ENCODE data around the gene IRAK2.
"Not testable (repeated sequence)": the region's sequence is repeated elsewhere in the genome, so short reads cannot be mapped to it uniquely, and the experiment has no call there.

Gene IRAK2

DNA sequence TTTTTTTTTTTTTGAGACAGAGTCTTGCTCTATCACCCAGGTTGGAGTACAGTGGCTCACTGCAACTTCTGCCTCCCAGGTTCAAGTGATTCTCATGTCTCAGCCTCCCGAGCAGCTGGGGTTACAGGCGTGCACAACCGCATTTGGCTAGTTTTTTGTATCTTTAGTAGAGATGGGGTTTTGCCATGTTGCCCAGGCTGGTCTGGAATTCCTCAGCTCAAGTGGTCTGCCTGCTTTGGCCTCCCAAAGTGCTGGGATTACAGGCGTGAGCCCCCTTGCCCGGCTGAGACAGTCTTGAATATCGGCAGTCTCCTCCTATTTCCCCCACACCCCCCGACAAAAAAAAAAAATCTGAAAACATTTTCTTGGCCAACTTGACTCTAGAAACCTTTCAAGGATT lies 102.2 kb downstream of the IRAK2 start:
- H3K4me1 Mint-ChIP-seq = peaks cover 60% of the 10 kb centered on the region
- peak overlapping the region; percentile 68 for H3K27ac Mint-ChIP-seq
- not testable (repeated sequence) for ATAC-seq; DNase-seq (ENCODE audit: low spot score in 2 of 2); H3K9me3 Mint-ChIP-seq
- peak overlapping the region; percentile 12 for H3K4me3 Mint-ChIP-seq
- peaks cover 100% of the 10 kb centered on the region for H3K36me3 Mint-ChIP-seq

DNA sequence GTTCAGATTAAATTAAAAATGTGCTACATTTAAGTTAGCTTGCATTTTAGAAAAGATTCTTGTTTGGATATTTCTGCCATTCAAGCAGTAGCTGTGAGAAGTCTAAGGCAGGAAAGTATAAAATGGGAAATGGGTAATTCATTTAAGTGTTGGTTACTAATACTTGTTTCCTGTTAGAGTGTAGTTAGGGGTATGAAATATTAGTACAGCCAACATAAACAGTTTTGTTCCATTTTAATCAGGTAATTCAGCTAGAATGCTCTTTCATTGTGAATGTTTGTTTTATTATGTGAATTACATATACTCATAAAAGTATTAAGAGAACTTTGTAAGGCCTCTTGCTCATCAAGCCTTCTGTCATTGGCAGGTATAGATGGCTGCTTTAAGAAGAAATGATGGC lies 103.4 kb downstream of the IRAK2 start:
- H3K27ac Mint-ChIP-seq = peak overlapping the region; percentile 56

DNA sequence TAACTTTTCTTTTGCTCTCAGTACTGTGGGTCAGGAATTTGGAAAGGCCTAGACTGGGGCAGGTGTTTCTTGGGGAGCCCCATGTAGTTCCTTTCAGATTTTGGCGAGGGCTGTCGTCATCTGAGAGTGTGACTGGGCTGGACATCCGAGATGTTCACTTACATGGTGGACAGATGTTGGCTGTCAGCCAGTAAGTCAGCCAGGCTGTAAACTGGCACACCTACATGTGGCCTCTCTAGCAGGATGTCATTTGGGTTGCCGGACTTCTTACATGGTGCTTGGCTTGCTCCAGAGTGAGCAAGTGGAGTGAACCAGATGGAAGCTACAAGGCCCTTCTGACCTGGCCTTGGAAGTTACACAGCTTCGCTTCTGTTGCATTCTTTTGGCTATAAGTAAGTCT lies 104.2 kb downstream of the IRAK2 start:
- no peak for DNase-seq (ENCODE audit: low spot score in 2 of 2)
- no peak overlapping the region for H3K4me3 Mint-ChIP-seq
- peaks cover 58% of the 10 kb centered on the region for H3K4me1 Mint-ChIP-seq
- H3K36me3 Mint-ChIP-seq = peaks cover 100% of the 10 kb centered on the region
- ATAC-seq = no peak
- peak overlapping the region; percentile 56 for H3K27ac Mint-ChIP-seq
- H3K9me3 Mint-ChIP-seq = no peaks in the 10 kb centered on the region

More for the DNA sequence above, 103.4 kb downstream of the IRAK2 start:
- Mint-ChIP-seq H3K4me1 (peaks cover 58% of the 10 kb centered on the region), H3K36me3 (peaks cover 100% of the 10 kb centered on the region), H3K9me3 (no peaks in the 10 kb centered on the region), H3K4me3 (no peak overlapping the region)
- DNase-seq (ENCODE audit: low spot score in 2 of 2) (no peak), ATAC-seq (no peak)

DNA sequence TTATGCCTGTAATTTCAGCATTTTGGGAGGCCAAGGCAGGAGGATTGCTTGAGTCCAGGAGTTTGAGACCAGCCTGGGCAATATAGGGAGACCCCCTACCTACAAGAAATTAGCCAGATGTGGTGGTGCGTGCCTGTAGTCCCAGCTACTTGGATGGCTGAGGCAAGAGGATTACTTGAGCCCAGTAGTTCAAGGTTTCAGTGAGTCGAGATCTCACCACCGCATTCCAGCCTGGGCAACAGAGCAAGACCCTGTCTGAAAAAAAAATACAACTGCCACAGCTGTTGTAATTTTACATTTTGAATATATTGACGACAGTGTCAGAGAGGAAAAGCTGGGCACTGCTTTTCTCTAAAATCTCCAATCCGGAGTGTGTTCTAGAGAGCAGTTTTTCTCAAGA lies 104.7 kb downstream of the IRAK2 start:
- Mint-ChIP-seq H3K9me3 (no peaks in the 10 kb centered on the region), H3K4me1 (peaks cover 58% of the 10 kb centered on the region), H3K4me3 (no peak overlapping the region), H3K27ac (peak overlapping the region; percentile 56), H3K36me3 (peaks cover 100% of the 10 kb centered on the region)
- ATAC-seq (no peak), DNase-seq (ENCODE audit: low spot score in 2 of 2) (no peak)

DNA sequence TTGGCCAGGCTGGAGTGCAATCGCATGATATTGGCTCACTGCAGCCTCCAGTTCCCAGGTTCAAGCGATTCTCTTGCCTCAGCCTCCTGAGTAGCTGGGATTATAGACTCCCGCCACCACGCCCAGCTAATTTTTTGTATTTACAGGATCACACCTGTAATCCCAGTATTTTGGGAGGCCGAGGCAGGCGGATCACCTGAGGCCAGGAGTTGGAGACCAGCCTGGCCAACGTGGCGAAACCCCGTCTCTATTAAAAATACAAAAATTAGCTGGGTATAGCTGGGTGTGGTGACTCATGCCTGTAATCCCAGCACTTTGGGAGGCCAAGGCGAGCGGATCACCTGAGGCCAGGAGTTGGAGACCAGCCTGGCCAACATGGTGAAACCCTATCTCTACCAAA lies 107.8 kb downstream of the IRAK2 start:
- ATAC-seq; H3K9me3 Mint-ChIP-seq; DNase-seq (ENCODE audit: low spot score in 2 of 2): not testable (repeated sequence)
- Mint-ChIP-seq H3K4me3 (peak overlapping the region; percentile 33), H3K27ac (peak overlapping the region; percentile 78), H3K36me3 (peaks cover 100% of the 10 kb centered on the region), H3K4me1 (peaks cover 53% of the 10 kb centered on the region)

DNA sequence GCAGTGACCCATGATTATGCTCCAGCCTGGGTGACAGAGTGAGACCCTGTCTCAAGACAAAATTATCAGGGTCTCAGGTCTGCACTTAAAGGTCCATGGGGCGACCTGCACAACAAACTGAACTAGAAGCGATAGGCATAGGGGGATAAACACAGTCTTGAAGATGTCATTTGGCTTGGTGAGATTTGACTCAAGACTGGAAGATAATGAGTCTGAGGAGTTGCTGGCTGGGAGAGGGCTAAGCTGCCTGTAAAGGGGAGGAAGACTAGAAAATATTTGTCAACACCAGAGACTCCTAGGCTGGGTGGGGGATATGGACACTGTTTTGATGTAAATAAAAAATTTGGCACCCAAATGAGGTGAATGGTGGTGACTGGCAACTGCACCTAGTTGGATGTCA lies 108.3 kb downstream of the IRAK2 start:
- peaks cover 54% of the 10 kb centered on the region for H3K4me1 Mint-ChIP-seq
- ATAC-seq (peak; percentile 62), DNase-seq (ENCODE audit: low spot score in 2 of 2) (no peak)
- peak overlapping the region; percentile 33 for H3K4me3 Mint-ChIP-seq
- peak overlapping the region; percentile 78 for H3K27ac Mint-ChIP-seq
- peaks cover 100% of the 10 kb centered on the region for H3K36me3 Mint-ChIP-seq
- no peaks in the 10 kb centered on the region for H3K9me3 Mint-ChIP-seq

DNA sequence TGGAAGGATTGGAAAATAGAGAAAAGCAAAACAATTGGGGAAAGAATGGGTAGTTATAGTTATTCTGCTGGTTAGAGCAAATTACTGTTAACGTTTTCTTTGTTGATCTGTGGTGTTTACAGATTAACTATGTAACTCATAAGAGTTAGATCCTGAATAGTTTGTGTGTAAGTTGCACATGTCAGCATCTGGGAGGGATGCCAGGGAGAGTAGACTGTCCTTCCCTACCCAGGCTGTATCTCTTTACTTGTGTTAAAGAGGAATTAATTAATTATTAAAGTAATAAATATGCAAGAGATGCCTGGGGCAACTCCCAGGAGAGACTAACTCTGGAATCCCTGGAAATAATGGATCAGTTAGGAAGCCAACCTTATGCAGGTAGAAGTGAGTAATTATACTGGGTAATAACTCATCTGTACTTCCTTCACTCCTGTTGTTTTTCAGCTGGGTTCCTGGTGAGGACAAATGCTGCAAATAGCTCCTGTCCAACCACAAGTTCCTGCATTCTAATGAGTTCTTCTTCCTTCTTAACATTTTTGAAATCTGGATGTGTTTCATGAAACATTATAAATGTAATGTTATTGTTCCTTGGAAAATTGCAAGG lies 109.1 kb downstream of the IRAK2 start:
- Mint-ChIP-seq H3K27ac (peak overlapping the region; percentile 78), H3K9me3 (no peaks in the 10 kb centered on the region), H3K4me1 (peaks cover 57% of the 10 kb centered on the region), H3K36me3 (peaks cover 100% of the 10 kb centered on the region), H3K4me3 (peak overlapping the region; percentile 33)
- DNase-seq (ENCODE audit: low spot score in 2 of 2) (no peak), ATAC-seq (no peak)

DNA sequence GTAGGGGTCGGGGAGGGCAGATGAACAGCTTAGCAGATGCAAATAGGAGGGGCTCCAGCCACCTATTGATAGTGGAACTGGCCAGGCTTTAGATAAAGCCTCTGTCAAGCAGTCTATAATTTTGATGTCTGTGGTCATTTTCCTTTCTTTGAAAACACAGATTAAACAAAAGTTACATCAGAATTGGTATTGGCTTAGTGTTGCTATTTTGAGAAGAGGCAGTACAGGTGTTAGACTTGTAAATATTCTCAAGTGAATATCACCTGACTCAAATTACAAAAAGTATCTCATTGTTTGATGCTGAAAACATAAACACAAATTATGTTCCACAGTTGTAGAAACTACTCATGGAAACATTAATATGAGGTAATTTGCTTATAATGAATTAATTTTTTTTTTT lies 109.9 kb downstream of the IRAK2 start:
- Mint-ChIP-seq H3K36me3 (peaks cover 100% of the 10 kb centered on the region), H3K9me3 (no peaks in the 10 kb centered on the region), H3K4me1 (peaks cover 52% of the 10 kb centered on the region), H3K4me3 (no peak overlapping the region), H3K27ac (peak overlapping the region; percentile 78)
- no peak for DNase-seq (ENCODE audit: low spot score in 2 of 2)
- ATAC-seq = no peak

DNA sequence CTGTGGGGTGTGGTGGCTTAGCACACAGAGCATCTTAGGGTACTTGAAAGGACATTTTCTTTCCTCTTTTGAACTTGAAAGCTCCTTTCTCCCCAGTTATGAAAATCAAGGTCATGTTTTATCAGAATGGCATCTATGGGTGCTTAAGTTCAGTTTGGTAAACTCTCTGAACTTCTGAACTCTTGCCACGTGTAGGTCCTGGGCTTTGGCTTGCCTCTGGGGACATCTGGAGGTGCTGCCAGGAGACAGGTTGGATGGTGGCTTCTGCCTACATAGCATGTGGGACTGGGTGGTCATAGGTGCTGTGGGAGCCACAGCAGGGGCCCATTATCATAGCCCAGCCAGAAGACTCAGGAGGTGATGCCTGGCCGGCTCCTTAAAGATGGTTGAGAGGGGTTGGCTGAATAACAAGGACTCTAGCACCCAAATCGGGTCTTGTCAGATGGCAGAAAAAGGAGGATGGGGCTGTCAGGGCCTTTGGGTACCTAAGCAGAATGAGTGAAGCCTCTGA lies 112.5 kb downstream of the IRAK2 start:
- peaks cover 53% of the 10 kb centered on the region for H3K4me1 Mint-ChIP-seq
- H3K9me3 Mint-ChIP-seq = no peaks in the 10 kb centered on the region
- DNase-seq (ENCODE audit: low spot score in 2 of 2) (no peak), ATAC-seq (no peak)
- H3K27ac Mint-ChIP-seq = peak overlapping the region; percentile 64
- H3K36me3 Mint-ChIP-seq = peaks cover 100% of the 10 kb centered on the region
- no peak overlapping the region for H3K4me3 Mint-ChIP-seq

DNA sequence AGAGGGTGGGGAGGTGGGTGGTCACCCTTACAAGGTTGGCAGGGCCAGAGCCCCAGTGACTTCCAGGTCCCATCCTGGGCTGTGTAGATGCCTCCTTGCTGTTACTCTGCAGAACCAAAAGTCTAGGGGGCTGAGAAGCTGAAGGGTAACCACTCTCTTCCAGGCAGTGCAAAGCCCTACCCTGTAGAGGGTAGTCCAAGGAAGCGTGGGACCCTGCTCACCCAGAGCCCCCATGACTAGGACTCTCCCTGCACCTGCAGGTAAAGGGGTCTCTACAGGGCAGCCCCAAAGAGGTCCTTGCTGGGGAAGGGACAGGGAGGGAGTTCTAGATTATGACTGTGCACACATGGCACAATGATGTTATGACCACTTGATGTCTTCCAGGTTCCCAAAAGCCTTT lies 113.8 kb downstream of the IRAK2 start:
- Mint-ChIP-seq H3K4me1 (peaks cover 50% of the 10 kb centered on the region), H3K27ac (no peak overlapping the region)

DNA sequence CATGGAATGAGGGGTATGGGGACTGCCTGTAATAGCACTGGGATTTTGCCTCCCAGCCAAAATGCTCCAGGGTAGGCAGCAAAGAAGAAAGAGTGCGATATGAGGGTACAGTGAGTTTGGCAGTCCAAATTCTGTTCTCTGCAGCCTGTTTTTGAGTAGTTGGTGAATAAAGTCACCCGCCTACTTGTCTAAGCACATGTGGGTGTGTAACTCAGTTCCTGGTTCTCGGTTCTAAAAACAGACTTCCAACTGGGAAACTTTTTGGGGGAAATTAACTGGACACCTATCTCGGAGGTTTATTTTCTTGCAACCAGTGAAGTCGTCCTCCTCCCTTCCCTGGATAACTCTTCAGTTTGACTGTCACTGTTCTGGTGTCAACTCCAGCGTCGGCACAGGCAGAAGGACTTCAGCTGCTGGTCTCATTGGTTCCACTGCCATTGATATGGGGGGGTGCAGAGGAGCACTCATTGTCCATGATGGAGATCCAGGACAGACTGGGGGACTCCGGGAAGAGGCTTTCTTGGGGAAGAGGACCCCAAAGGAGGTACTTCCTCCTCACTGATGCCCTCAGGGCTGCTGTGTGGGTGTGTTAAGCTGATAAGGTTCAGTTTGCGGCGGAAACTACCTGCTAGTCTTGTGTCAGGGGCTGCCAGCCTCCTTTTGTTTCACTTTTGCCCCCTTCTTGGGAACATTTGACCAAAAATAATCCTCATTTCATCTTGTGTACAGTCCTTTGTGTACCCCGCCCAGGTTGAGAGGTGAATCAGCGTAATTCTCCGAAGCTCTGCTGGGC lies 114.9 kb downstream of the IRAK2 start:
- Mint-ChIP-seq H3K4me3 (no peak overlapping the region), H3K4me1 (peaks cover 50% of the 10 kb centered on the region), H3K36me3 (peaks cover 100% of the 10 kb centered on the region), H3K9me3 (no peaks in the 10 kb centered on the region), H3K27ac (no peak overlapping the region)
- DNase-seq (ENCODE audit: low spot score in 2 of 2) = no peak
- ATAC-seq = no peak

More for the DNA sequence above, 113.8 kb downstream of the IRAK2 start:
- Mint-ChIP-seq H3K9me3 (no peaks in the 10 kb centered on the region), H3K36me3 (peaks cover 100% of the 10 kb centered on the region), H3K4me3 (no peak overlapping the region)
- DNase-seq (ENCODE audit: low spot score in 2 of 2) = no peak
- no peak for ATAC-seq

DNA sequence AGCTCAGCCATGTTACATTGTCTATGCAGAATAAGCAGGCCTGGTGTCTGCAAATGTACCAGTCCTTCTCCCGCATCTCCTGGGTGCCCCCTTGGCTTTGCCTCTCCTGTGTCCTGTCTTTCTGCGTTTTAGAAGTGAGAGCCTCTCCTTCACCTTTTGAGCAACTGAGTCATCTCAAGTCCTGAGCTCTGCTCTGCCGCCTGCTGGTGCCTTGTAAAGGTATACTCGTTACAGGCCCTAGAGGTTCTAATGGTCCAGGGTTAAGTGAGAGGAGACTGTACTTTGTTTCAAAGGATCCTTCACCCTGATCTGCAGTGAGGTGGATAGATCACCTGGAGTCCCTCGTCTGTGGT lies 115.4 kb downstream of the IRAK2 start:
- DNase-seq (ENCODE audit: low spot score in 2 of 2) (no peak), ATAC-seq (peak; percentile 33)
- Mint-ChIP-seq H3K4me3 (no peak overlapping the region), H3K4me1 (peaks cover 55% of the 10 kb centered on the region), H3K9me3 (no peaks in the 10 kb centered on the region), H3K36me3 (peaks cover 100% of the 10 kb centered on the region), H3K27ac (no peak overlapping the region)

DNA sequence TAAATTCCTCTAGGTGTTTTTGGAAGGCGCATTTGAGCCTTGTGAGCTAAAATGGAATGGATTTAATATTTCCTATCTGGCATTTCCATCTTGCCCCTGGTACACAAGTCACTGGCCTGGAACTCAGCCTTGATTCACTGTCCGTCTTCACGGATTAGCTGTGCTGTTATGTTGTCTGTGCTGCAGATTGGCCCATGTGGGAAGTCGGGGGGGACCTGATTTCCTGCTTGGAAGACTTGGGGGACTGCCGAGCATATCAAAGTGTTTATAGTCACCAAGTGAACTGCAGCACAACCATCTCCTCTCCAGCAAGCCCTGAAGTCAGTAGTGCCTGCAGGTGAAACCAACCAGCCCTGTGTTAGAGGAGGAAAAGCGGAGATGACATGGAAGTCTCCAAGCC lies 115.9 kb downstream of the IRAK2 start:
- DNase-seq (ENCODE audit: low spot score in 2 of 2) (no peak), ATAC-seq (no peak)
- no peak overlapping the region for H3K4me3 Mint-ChIP-seq
- peaks cover 96% of the 10 kb centered on the region for H3K36me3 Mint-ChIP-seq
- peaks cover 55% of the 10 kb centered on the region for H3K4me1 Mint-ChIP-seq
- H3K27ac Mint-ChIP-seq = no peak overlapping the region
- H3K9me3 Mint-ChIP-seq = no peaks in the 10 kb centered on the region

DNA sequence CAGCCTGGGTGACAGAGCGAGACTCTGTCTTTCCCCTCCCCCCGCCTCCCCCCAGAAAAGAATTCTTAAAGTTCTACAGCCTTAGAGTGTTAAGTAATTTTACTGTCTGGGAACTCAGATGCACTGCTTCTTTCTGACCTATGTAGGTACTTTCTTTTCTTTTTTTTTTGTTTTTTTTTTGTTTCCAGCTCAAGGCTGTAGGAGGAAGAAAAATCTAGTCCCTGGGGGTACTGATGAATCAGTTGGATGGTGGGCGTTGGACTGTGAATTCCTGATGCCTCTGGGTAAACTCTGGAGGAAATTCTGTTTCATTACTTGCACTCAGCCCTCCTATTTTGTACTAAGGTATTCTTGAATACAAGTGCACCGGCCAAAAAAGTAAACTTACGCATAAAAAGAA lies 117.2 kb downstream of the IRAK2 start:
- Mint-ChIP-seq H3K9me3 (no peaks in the 10 kb centered on the region), H3K36me3 (peaks cover 96% of the 10 kb centered on the region), H3K27ac (no peak overlapping the region), H3K4me1 (peaks cover 64% of the 10 kb centered on the region), H3K4me3 (no peak overlapping the region)
- ATAC-seq (no peak), DNase-seq (ENCODE audit: low spot score in 2 of 2) (no peak)

DNA sequence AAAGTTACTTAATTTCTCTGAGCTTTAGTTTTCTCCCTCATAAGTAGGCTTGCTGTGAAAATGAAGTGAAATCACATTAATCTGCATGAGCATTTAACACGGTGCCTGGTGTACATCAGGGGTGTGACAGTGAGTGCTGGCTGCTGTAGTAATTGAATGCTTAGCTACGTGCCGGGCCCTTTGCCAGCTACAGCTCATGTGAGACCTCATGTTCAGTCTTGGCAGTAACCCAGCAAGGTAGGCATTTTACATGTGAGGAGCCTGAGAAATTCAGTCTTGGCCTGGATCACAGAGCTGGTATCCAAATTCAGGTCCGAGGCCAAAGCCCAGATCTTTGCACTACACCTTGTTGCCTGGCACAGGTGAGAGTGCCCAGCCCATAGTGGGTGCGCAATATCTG lies 118.9 kb downstream of the IRAK2 start:
- Mint-ChIP-seq H3K27ac (peak overlapping the region; percentile 91), H3K36me3 (peaks cover 96% of the 10 kb centered on the region), H3K9me3 (no peaks in the 10 kb centered on the region), H3K4me1 (peaks cover 55% of the 10 kb centered on the region), H3K4me3 (peak overlapping the region; percentile 39)
- ATAC-seq (no peak), DNase-seq (ENCODE audit: low spot score in 2 of 2) (no peak)

DNA sequence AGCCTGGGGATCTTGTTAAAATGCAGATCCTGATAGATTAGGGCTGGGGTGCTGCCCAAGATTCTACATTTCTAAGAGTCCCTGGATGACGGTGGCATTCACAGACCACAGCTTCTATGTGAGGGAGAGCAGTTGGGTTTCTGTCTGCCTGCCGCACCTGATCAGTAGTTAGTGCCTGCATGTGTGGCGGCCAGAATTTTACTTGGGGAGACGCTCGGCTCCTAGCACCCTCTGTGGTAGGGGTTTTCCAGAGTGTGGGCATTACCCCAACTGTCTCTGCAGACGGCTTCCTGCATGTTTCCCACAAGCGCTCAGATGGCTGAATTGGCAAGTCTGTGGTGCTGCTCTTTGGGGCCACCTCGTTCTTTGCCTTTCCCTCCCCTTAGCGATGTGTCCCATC lies 119.8 kb downstream of the IRAK2 start:
- DNase-seq (ENCODE audit: low spot score in 2 of 2) (no peak), ATAC-seq (peak; percentile 75)
- Mint-ChIP-seq H3K4me3 (peak overlapping the region; percentile 39), H3K9me3 (no peaks in the 10 kb centered on the region), H3K36me3 (peaks cover 96% of the 10 kb centered on the region), H3K27ac (peak overlapping the region; percentile 91), H3K4me1 (peaks cover 55% of the 10 kb centered on the region)

Data from stimulated activated effector memory CD8-positive, alpha-beta T cell treated with anti-CD3 and anti-CD28 coated beads, Interleukin-12 subunit alpha, Interleukin-12 subunit beta, amount 100 ng/mL, for 72 hours (primary cell).